HG02884 (cell line): Measurements from ENCODE around the gene CSNK1D.
"Not testable (repeated sequence)": the region's sequence is repeated elsewhere in the genome, so short reads cannot be mapped to it uniquely, and the experiment has no call there.

Experiments
- ATAC-seq: cut with Tn5 transposase; IDR thresholded peaks from one replicate; pipeline ENCODE4 v1.9.1; 2021; ENCODE audit warnings: mild to moderate bottlenecking, moderate library complexity; ENCODE audit not compliant: unreplicated experiment

The CSNK1D gene

DNA sequence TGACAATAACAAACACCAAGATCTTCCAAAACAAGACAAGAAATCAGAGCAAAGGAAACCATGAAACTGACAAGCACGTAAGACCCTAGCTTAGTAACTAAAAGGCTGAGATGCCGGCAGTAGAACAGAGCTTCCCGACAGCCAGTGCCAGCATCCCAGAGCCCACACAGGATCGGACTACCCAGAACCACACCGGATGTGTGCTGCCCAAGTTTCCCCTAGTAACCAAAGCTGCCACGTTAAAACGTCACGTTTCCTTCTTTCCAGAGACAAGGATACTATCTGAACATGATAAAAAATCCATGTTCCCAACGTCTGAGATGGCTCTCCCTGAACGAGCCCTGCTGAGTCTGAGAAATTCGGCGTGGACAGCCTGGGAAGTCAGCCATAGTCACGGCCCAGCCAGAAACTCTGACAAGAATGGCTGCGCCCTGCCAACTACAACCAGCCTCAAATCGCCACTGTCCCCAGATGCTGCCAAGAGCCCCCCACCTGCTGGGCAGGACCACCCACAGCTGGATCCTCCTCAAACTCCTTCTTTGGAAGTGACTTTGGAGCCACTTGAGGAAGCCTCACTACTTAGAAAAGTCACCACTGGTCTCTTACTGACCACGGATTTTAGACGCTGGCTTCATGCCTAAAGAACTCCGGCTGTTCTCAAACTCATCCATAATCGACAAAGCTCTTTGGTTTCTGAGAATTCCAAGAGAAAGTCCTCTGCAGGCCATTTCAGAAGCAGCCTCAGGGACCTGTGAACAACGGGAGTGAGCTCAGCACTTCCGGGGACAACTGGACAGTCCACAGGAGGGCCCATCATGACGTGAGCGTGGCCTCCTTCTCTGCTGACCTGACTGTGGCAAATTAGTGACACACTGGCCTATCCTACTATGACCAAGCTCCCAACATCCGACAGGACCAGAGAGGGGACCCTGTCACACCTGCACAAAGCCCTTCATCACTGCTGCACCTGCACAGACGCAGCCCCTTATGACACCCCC, 77.5 kb downstream of the CSNK1D start:
- no peak for ATAC-seq

DNA sequence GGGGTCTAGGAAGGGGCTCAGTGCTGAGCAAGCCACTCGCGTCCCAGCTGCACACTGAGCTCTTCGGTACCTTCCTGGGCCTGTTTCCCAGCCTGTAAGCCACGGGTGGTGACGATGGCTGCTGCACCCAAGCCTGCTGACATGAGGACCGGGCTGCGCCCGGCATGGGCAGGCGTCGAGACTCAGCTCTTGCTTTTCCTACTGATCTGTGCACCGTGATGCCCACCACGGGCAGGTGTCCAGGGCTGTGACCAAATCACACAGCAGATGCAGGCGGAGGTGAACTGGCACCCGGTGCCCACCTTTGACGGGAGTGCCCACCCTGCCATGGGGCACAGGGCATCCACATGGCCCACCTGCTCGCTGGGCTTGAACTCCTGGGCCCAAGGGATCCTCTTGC, 78.7 kb downstream of the CSNK1D start:
- no peak for ATAC-seq

DNA sequence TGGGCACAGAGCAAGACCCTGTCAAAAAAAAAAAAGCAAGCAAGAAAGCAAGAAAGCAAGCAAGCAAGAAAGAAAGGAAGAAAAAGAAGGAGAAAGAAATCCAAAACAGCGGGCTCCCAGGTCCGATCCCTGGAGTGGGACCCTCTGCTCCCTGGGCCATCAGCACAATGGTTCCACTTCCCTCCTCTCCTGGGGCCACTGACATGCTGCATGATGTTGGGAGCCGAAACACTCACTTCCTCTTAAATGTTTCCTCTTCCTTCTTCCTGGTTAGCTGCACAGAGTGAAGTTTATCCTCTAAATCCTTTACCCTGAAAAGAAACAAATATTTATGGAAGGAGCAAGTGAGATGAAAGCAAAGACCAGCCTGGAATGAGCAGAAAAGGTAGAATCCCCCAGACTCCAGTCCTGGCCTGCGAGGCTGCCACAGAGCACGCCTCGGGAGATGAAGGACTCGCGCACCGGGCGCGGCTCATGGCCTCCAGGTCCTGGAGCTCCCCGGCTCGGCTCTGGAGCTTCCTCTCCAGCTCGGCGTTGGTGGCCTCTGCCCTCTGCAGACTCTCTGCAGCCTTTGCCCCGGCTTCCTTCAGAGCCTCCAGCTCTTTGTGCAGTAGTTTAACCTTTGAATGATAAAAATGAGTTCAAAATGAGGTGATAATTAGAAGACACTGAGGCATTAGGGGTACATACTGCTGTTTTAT, 79.8 kb downstream of the CSNK1D start:
- ATAC-seq: no peak

DNA sequence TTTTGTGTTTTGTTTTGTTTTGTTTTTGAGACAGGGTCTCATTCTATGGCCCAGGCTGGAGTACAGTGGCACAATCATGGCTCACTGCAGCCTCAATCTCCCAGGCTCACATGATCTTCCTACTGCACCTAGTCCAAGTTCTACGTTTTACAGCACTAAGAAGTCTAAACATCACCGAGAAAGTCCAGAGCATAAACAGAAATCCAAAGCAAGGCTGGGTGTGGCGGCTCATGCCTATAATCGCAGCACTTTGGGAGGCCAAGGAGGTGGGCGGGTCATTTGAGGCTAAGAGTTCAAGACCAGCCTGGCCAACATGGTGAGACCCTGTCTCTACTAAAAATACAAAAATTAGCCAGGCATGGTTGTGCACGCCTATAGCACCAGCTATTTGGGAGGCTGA, 80.5 kb downstream of the CSNK1D start:
- not testable (repeated sequence) for ATAC-seq
